ENCODE measurements around the gene EML4.

GRCh38 chr2:42224422-42225067, 55.4 kb downstream of the EML4 start:
- no peak for TF ChIP-seq GATA2 (IDR thresholded peaks at IDR 0.05; ENCODE audit: low read depth, low read length)
- TF ChIP-seq GATA3 (IDR thresholded peaks at IDR 0.05; ENCODE audit: low read depth, low read length): no peak

All from SH-SY5Y (cell line).